GM18519 (cell line): ENCODE data around the gene TUBB4B.

Experiments
- ATAC-seq: cut with Tn5 transposase; IDR thresholded peaks from one replicate; pipeline ENCODE4 v1.9.1; 2021; ENCODE audit warnings: mild to moderate bottlenecking, moderate library complexity; ENCODE audit not compliant: unreplicated experiment, low FRiP score

The TUBB4B gene

DNA sequence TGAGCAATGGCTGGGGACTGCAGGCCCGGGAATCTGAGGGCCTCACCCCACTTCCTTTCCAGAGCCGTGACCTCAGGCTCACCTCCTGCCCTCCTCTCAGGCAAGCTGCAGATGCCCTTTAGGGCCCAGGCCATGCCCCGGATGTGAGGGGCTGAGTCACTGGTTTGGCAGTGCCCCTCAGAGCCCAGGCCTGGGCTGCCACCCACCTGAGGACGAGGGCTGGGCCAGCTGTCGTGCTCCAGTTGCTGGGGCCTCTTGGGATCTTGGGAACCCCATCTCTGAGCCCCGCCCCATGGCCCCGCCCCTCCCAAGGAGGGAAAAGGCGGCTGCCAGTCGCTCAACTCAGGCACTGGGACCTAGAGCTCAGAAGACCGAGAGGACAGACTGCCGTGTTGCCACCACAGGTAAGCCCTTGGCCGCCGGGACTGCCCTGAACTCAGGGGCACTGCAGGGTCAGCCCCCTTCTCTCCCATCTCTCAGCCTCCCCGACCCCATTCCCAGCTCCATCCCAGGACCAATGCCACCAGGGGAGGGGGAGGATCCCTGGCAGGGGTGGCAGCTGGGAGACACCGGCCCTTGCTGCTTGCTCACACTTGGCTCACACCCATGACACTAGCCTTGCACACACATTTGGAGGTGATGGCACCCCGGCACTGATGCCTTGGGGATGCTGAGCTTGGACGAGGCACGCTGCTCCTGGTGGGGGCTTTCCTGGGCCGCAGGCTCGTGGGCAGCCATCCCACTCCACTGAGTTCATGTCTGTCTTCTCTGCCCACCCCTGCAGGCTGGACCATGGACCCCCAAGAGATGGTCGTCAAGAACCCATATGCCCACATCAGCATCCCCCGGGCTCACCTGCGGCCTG lies 16.0 kb upstream of the TUBB4B start, which contains the start of gene CYSRT1:
Gene CYSRT1 (plus strand): TSS at position 345 of the 865 bp plus-strand sequence. CDS start 448 bp downstream, at position 793.
- ATAC-seq = no peak

DNA sequence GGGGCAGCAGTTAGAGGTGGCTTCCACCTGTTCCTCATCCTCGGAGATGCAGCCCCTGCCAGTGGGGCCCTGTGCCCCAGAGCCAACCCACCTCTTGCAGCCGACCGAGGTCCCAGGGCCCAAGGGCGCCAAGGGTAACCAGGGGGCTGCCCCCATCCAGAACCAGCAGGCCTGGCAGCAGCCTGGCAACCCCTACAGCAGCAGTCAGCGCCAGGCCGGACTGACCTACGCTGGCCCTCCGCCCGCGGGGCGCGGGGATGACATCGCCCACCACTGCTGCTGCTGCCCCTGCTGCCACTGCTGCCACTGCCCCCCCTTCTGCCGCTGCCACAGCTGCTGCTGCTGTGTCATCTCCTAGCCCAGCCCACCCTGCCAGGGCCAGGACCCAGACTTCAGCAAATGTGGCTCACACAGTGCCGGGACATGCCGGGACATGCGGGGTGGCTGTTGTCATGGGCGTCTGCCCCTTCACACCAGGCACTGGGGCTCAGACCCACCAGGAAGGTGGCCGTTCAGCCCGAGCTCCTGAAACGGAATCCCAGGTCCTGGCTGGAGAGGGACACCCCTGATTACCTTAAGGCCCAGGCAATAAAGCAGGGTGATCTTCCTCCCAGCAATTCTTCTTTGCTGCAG lies 15.3 kb upstream of the TUBB4B start:
- ATAC-seq = no peak

- ATAC-seq = no peak
Observed at GRCh38 chr9:137226338-137227053, 14.6 kb upstream of the TUBB4B start.

- ATAC-seq = no peak
Observed at GRCh38 chr9:137227054-137227852, 13.8 kb upstream of the TUBB4B start, which contains the start of gene RNF224. TSS of gene RNF224 (plus strand) at chr9:137227502. CDS start at chr9:137228336, 834 bp downstream.

- no peak for ATAC-seq
Observed at GRCh38 chr9:137227853-137228505, 13.1 kb upstream of the TUBB4B start.

GRCh38 chr9:137228506-137228967 lies 12.6 kb upstream of the TUBB4B start:
- no peak for ATAC-seq

GRCh38 chr9:137228968-137229896 lies 11.9 kb upstream of the TUBB4B start:
- no peak for ATAC-seq

GRCh38 chr9:137229903-137230704 lies 11.0 kb upstream of the TUBB4B start:
- ATAC-seq = no peak

GRCh38 chr9:137230705-137231371 lies 10.2 kb upstream of the TUBB4B start, which contains the start of gene SLC34A3:
TSS of gene SLC34A3 (plus strand) at chr9:137230901. CDS start at chr9:137231703, 802 bp downstream.
- ATAC-seq = no peak

DNA sequence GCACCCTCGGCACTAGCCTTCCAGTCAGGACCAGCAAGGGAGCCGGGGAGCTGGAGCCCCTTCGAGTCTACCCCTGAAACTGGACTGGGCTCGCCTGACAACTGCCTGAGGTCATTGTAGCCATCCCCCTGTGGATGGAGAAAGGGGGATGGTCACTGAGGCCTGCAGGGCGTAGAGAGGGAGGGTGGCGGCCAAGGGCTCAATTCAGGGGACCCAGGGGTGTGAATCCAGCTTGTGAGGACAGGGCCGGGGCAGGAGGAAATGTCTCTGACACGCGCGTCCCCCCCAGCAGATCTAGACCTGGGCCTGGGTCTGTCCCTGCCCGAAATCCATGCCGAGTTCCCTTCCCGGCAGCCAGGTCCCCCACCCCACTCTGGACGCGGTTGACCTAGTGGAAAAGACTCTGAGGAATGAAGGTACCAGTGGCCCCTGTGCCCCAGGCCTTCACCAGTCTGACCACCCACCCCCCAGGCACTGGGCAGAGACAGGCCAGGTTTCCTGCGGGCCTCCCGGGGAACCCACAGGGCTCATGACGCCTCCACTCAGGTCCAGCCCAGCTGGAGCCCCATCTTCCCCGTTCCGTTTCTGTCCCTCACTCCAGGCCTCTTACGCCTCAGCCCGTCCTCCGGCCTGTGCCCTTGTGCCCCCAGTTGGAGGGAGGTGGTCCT lies 9.6 kb upstream of the TUBB4B start:
- no peak for ATAC-seq

DNA sequence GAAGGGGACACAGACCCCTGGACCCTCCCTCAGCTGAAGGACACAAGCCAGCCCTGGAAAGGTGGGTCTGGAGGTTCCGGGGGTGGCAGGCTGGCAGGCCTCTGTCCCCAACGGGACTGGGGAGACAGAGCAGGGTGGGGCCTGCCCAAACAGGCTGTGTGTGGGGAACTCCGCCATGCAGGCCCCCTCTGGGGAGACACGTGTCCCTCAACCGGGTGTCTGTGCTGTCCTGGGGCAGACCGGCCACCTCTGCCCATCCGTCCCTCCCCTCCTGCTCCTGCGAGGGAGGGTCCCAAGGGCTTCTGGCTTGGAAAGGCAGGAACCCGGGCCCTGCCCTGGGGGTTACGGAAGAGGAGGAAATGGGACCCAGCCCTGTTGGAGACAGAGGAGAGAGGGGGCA lies 9.0 kb upstream of the TUBB4B start:
- no peak for ATAC-seq

DNA sequence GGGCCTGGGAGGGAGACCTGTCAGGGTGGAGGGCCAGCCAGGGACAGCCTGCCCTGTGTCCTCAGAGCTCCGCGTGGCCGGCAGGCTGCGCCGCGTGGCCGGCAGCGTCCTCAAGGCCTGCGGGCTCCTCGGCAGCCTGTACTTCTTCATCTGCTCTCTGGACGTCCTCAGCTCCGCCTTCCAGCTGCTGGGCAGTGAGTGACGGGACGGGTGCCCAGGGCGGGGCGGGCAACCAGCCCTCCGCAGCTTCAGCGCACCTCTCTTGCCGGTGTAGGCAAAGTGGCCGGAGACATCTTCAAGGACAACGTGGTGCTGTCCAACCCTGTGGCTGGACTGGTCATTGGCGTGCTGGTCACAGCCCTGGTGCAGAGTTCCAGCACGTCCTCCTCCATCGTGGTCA lies 8.6 kb upstream of the TUBB4B start:
- ATAC-seq = no peak

GRCh38 chr9:137233143-137233980 lies 7.7 kb upstream of the TUBB4B start:
- no peak for ATAC-seq

GRCh38 chr9:137234055-137234697 lies 6.9 kb upstream of the TUBB4B start:
- no peak for ATAC-seq

GRCh38 chr9:137234758-137235423 lies 6.2 kb upstream of the TUBB4B start:
- ATAC-seq = no peak
